Esophagus mucosa (tissue), 1 donor: Measurements from ENCODE around the gene CLSTN3. TPM values are rescaled to one million over a fixed set of nuclear protein-coding genes. Genes with fewer than 3 reads are reported as not detected.

ENCODE experiments used
- ATAC-seq: fragments of 200-7000 bp; cut with Tn5 transposase; one replicate; pipeline ENCODE4 v1.9.1; 2020
- total RNA-seq: library from RNA; stranded (reverse); gene quantifications from one replicate; pipeline ENCODE4 v1.2.4, GENCODE V29; 2023
- donor health status: DM: yes; HTN: yes; CAD: no.

Gene CLSTN3
- total RNA-seq, 1 donor from 2014 or later, result 12.8 TPM

- no peak for ATAC-seq
Measured at GRCh38 chr12:7193674-7194073, 63.5 kb downstream of the CLSTN3 start.

GRCh38 chr12:7197841-7198240 is 67.7 kb downstream of the CLSTN3 start:
- no peak for ATAC-seq

GRCh38 chr12:7203109-7203508 is 72.9 kb downstream of the CLSTN3 start:
- ATAC-seq, result no peak

- ATAC-seq, result no peak
Measured at GRCh38 chr12:7205091-7205490, 74.9 kb downstream of the CLSTN3 start.

GRCh38 chr12:7206691-7207090 is 76.5 kb downstream of the CLSTN3 start:
- ATAC-seq, result no peak

GRCh38 chr12:7207866-7208625 is 77.9 kb downstream of the CLSTN3 start:
- no peak for ATAC-seq

Other genes with a start within 250 kb of the CLSTN3 start
- gene LRRC23, start 225.5 kb upstream of the CLSTN3 start, total RNA-seq, result 3.2 TPM
- gene ENO2, start 215.8 kb upstream of the CLSTN3 start, total RNA-seq, result 3.7 TPM
- 29.1 TPM for gene ATN1, start 202.4 kb upstream of the CLSTN3 start, total RNA-seq
- gene RNU7-1, start 186.6 kb upstream of the CLSTN3 start, total RNA-seq, result not detected
- 84.0 TPM for gene C12orf57, start 186.3 kb upstream of the CLSTN3 start, total RNA-seq
- 17.8 TPM for gene PTPN6, start 179.0 kb upstream of the CLSTN3 start, total RNA-seq
- gene PHB2, start 159.7 kb upstream of the CLSTN3 start, total RNA-seq, result 221 TPM
- 53.9 TPM for gene EMG1, start 159.5 kb upstream of the CLSTN3 start, total RNA-seq
- 40.3 TPM for gene LPCAT3, start 111.9 kb upstream of the CLSTN3 start, total RNA-seq
- gene C1S, start 69.7 kb upstream of the CLSTN3 start, total RNA-seq, result 36.5 TPM
- 76.2 TPM for gene C1R, start 37.9 kb upstream of the CLSTN3 start, total RNA-seq
- gene C1RL, start 21.2 kb upstream of the CLSTN3 start, total RNA-seq, result 22.7 TPM
- gene RBP5, start 1.5 kb upstream of the CLSTN3 start, total RNA-seq, result 0.76 TPM
- gene PEX5, start 59.3 kb downstream of the CLSTN3 start, total RNA-seq, result 21.6 TPM
- gene ACSM4, start 173.7 kb downstream of the CLSTN3 start, total RNA-seq, result not detected